Measurements from ENCODE around the gene OCLN. TPM values are rescaled to one million over a fixed set of nuclear protein-coding genes. Genes with fewer than 3 reads are reported as not detected.
"Not testable (repeated sequence)": the region's sequence is repeated elsewhere in the genome, so short reads cannot be mapped to it uniquely, and the experiment has no call there.

The OCLN gene
- total RNA-seq, 8 experiments from 2014 or later: 0.85 to 22.8 (median 2.1) TPM

DNA sequence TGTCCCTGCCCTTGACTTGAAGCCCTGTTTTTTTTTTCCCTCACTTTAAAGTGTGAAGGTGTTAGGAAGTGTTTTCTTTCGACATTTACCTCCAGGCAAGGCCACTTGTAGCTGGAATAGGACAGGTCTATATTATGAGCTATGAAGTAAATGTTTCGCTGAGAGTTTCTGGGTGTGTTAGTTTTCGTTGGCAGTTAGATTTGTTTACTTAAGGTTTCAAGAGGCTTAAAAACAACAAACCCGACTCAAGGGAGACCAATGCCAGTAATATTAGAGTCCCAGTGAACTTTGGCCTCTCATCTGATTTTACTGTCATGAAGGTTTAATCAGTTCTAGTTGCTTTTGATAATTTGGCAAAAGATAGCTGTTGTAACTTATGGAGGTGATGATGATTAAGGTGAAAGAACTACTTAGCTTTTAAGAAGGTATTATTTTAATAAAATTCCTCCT is 25.2 kb downstream of the OCLN start:
- Histone ChIP-seq H3K4me3 (no peak overlapping the region), H3K27ac (no peak overlapping the region), H3K4me1 (replicated peaks in 1 of 2) (no peaks in the 10 kb centered on the region)
- in situ Hi-C loops (cut with MboI; ENCODE audit: low pct_unique_long_range_greater_than_20kb in 2 of 9, low sequenced_read_pairs in 9 of 9, unreplicated experiment in 9 of 9): no loop called here
- peak in 1 of 8 experiments; percentile 49 for ATAC-seq (replicated peaks in 6 of 8)
- WGBS, 10 experiments: 22 to 100% (median 87%) methylated on average over 1 to 4 of the region's 4 CpGs

- in situ Hi-C loops (cut with MboI; ENCODE audit: low pct_unique_long_range_greater_than_20kb in 2 of 9, low sequenced_read_pairs in 9 of 9, unreplicated experiment in 9 of 9): no loop called here
- no peak for ATAC-seq (replicated peaks in 6 of 8)
- no peak overlapping the region for H3K27ac ChIP-seq
- no peak overlapping the region for H3K4me3 ChIP-seq
- 83 to 100% (median 100%) methylated on average over 1 to 2 of the region's 2 CpGs; no CpG with 5 or more reads in 2 of the 10 experiments for WGBS, 10 experiments
- H3K4me1 ChIP-seq (replicated peaks in 1 of 2): no peaks in the 10 kb centered on the region
Measured at GRCh38 chr5:69519285-69519684, 26.7 kb downstream of the OCLN start.

DNA sequence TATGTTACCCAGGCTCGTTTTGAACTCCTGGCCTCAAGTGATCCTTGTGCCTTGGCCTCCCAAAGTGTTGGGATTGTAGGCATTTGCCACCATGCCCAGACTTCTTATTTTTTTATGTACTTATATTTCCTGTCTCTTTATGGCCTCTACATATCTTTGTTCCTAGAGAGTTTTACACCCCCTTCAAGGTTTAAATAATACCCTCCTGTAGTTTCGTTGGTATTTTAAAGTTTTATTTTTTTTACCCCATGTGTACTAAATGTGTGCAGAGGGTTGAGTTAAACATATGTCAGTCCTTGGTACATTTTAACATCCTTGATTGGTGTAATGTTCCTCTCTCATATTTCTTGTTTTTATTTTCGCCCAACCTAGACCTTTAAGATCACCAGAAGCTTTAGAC is 29.4 kb downstream of the OCLN start:
- in situ Hi-C loops (cut with MboI; ENCODE audit: low pct_unique_long_range_greater_than_20kb in 2 of 9, low sequenced_read_pairs in 9 of 9, unreplicated experiment in 9 of 9): no loop called here
- H3K4me1 ChIP-seq (replicated peaks in 1 of 2): no peaks in the 10 kb centered on the region
- H3K4me3 ChIP-seq: no peak overlapping the region
- ATAC-seq (replicated peaks in 6 of 8): no peak
- 47 to 95% (median 80%) methylated on average over 2 to 3 of the region's 3 CpGs for WGBS, 10 experiments
- H3K27ac ChIP-seq: no peak overlapping the region

- ATAC-seq (replicated peaks in 6 of 8): no peak
- Histone ChIP-seq H3K4me3 (no peak overlapping the region), H3K4me1 (replicated peaks in 1 of 2) (no peaks in the 10 kb centered on the region), H3K27ac (no peak overlapping the region)
- in situ Hi-C loops (cut with MboI; ENCODE audit: low pct_unique_long_range_greater_than_20kb in 2 of 9, low sequenced_read_pairs in 9 of 9, unreplicated experiment in 9 of 9): no loop called here
- 43 to 100% (median 88%) methylated on average over 1 to 2 of the region's 2 CpGs; no CpG with 5 or more reads in 2 of the 10 experiments for WGBS, 10 experiments
Measured at GRCh38 chr5:69525490-69525889, 32.9 kb downstream of the OCLN start.

DNA sequence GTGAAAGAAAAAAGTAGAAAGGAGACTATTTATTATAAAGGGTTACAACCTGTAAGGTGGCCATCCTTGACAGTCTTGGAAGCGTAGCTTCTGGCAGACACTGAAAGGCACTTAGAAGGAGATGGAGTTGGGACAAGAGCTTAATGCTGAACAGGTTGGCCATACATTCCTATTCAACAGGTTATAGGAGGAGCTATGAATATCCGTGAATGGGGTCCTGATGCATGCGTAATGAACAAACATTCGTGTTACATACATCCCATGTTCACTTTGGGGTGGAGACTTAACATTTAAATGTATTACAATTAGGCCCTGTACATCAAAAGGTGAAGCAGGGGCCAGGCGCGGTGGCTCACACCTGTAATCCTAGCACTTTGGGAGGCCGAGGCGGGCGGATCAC is 34.1 kb downstream of the OCLN start:
- whole genome bisulfite sequencing, 10 experiments: 79 to 98% (median 92%) methylated on average over 3 to 7 of the region's 9 CpGs; no CpG with 5 or more reads in 1 of the 10 experiments
- H3K4me3 ChIP-seq: no peak overlapping the region
- no peak for ATAC-seq (replicated peaks in 6 of 8)
- in situ Hi-C loops (cut with MboI; ENCODE audit: low pct_unique_long_range_greater_than_20kb in 2 of 9, low sequenced_read_pairs in 9 of 9, unreplicated experiment in 9 of 9): no loop called here
- no peak overlapping the region for H3K27ac ChIP-seq
- H3K4me1 ChIP-seq (replicated peaks in 1 of 2): no peaks in the 10 kb centered on the region

DNA sequence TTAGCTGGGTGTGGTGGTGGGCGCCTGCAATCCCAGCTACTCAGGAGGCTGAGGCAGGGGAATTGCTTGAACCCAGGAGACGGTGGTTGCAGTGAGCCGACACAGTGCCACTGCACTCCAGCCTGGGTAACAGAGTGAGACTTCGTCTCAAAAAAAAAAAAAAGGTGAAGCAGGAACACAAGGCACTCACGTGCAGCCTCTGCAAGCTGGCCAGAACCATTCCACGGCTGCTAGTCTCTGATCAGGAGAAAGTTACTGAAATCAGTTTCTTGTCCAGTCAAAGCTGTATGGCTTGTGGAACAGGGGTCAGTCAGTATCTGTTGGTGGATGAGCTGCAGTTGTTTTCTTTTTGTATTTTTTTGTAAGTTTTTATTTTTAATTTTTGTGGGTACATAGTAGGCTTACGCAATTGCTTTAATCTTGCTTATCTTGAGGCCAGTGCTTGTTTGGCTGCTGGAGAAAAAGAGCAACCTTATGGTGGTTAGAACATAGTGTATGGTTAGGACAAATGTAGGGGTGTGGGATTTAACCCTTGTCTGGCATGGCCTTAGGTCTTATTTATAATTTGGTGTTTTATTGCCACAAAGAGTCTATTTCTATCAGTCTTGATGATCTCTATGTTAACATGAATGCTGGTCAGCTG is 34.7 kb downstream of the OCLN start:
- no peaks in the 10 kb centered on the region for H3K4me1 ChIP-seq (replicated peaks in 1 of 2)
- in situ Hi-C loops (cut with MboI; ENCODE audit: low pct_unique_long_range_greater_than_20kb in 2 of 9, low sequenced_read_pairs in 9 of 9, unreplicated experiment in 9 of 9): no loop called here
- ATAC-seq (replicated peaks in 6 of 8): no peak
- H3K27ac ChIP-seq: no peak overlapping the region
- no peak overlapping the region for H3K4me3 ChIP-seq
- WGBS, 10 experiments: 17 to 98% (median 90%) methylated on average over 1 to 7 of the region's 7 CpGs; no CpG with 5 or more reads in 1 of the 10 experiments

DNA sequence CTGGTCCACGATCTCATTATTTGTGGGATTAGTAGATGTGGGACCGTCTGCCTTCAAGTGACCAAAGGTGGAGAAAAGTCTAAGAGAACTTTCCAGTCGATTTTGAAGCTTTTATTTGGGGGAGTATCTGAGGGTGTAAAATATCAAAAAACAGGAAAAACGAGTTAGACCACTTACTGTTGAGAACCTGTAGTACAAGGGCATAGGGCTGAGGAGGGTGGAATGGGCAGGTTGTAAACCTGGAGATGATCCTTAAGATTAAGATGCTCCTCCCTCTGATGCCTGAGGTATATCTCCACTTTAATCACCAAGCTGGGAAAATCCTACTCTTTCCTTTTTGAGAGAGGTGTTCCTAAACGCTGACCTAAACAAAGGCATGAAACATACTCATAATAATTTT is 35.4 kb downstream of the OCLN start:
- Histone ChIP-seq H3K4me1 (replicated peaks in 1 of 2) (no peaks in the 10 kb centered on the region), H3K27ac (no peak overlapping the region), H3K4me3 (no peak overlapping the region)
- ATAC-seq (replicated peaks in 6 of 8): no peak
- in situ Hi-C loops (cut with MboI; ENCODE audit: low pct_unique_long_range_greater_than_20kb in 2 of 9, low sequenced_read_pairs in 9 of 9, unreplicated experiment in 9 of 9): no loop called here
- 33 to 100% (median 69%) methylated on average over 1 to 5 of the region's 5 CpGs; no CpG with 5 or more reads in 3 of the 10 experiments for WGBS, 10 experiments

DNA sequence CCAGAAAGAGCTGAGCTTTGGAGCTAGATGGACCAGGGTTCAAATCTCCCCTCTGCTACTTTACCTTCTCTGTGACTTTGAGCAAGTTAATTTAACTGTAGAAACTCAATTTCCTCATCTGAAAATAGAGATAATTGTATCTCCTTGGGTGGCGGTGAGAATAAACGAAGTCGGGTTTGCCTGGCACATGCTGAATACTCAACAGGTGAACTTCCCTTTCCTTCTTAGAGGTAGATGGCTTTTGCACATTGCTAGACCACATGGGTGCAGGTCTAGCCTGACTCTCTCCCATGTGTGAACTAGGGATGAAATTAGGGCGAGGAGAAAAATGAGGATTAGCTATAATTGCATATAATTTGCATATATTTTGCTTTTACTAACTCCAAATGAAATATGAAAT is 36.0 kb downstream of the OCLN start:
- 72 to 100% (median 93%) methylated on average over 1 to 4 of the region's 4 CpGs; no CpG with 5 or more reads in 2 of the 10 experiments for WGBS, 10 experiments
- no peak overlapping the region for H3K4me3 ChIP-seq
- in situ Hi-C loops (cut with MboI; ENCODE audit: low pct_unique_long_range_greater_than_20kb in 2 of 9, low sequenced_read_pairs in 9 of 9, unreplicated experiment in 9 of 9): no loop called here

DNA sequence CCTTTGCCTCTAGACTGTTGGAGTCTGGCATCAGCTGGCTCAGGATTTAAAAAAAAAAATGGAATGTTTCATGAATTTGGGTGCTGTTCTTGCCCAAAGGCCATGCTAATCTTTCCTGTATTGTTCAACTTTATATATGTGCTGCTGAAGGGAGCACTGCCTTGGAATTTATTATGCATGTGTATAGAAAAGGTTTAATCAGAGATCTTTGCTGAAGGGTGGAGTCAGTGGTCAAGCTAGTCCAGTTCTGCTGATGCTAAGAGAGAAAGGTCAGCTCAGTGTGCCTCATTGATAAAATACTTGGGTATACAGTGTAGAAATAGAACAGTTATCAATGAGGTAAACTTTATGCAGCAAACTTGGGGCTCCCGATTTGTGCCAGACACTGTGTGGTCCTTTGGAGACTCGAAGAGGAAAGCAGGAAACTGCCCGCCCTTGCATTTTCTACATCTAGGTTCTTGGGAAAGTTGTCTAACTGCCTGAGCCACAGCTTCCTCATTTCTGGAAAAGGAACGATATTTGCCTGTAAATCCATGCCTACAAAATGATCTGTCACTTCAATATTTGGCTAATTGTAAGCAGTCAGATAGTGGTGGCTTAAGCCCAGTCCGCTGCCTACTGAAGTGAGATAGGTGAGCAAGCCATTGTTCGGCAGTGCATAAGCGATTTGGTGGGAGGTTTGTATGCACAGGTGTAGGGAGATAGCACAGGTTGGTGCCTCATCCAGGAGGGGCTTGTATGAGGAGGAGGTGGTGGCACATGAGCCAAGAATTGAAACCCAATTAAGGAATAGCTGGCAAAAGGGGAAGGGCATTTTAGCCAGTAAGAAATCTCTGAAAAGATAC is 38.2 kb downstream of the OCLN start:
- H3K27ac ChIP-seq: no peak overlapping the region
- H3K4me3 ChIP-seq: no peak overlapping the region
- in situ Hi-C loops (cut with MboI; ENCODE audit: low pct_unique_long_range_greater_than_20kb in 2 of 9, low sequenced_read_pairs in 9 of 9, unreplicated experiment in 9 of 9): no loop called here
- 17 to 100% (median 89%) methylated on average over 1 to 7 of the region's 7 CpGs; no CpG with 5 or more reads in 1 of the 10 experiments for WGBS, 10 experiments
- H3K4me1 ChIP-seq (replicated peaks in 1 of 2): no peaks in the 10 kb centered on the region
- peak in 4 of 8 experiments; percentile 16 to 88 (median 80) for ATAC-seq (replicated peaks in 6 of 8)

More for the DNA sequence above, 36.0 kb downstream of the OCLN start:
- Histone ChIP-seq H3K27ac (no peak overlapping the region), H3K4me1 (replicated peaks in 1 of 2) (no peaks in the 10 kb centered on the region)
- ATAC-seq (replicated peaks in 6 of 8): no peak

DNA sequence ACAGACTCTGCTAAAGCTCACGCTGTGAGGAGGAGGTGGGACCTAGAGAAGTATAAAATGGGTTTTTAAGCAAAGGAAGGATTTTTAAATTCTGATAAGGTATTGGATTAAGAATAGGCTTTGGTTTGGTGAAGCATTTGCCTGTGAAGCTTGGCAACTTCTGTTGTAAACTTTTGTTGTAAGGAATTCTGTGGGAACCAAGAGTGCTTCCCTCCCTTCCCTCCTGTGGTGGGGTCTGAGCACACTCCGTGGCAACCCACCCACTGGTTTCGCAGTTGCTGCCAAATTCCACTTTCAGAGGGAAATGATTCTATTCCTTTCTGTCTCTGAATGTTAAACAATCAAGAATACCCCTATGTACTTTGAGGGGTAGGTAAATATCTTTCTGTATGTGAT is 38.8 kb downstream of the OCLN start:
- in situ Hi-C loops (cut with MboI; ENCODE audit: low pct_unique_long_range_greater_than_20kb in 2 of 9, low sequenced_read_pairs in 9 of 9, unreplicated experiment in 9 of 9): no loop called here
- WGBS, 10 experiments: 19 to 100% (median 60%) methylated on average over 1 to 3 of the region's 3 CpGs; no CpG with 5 or more reads in 2 of the 10 experiments
- H3K4me1 ChIP-seq (replicated peaks in 1 of 2): no peaks in the 10 kb centered on the region
- peak in 1 of 8 experiments; percentile 89 for ATAC-seq (replicated peaks in 6 of 8)
- H3K4me3 ChIP-seq: no peak overlapping the region
- no peak overlapping the region for H3K27ac ChIP-seq

DNA sequence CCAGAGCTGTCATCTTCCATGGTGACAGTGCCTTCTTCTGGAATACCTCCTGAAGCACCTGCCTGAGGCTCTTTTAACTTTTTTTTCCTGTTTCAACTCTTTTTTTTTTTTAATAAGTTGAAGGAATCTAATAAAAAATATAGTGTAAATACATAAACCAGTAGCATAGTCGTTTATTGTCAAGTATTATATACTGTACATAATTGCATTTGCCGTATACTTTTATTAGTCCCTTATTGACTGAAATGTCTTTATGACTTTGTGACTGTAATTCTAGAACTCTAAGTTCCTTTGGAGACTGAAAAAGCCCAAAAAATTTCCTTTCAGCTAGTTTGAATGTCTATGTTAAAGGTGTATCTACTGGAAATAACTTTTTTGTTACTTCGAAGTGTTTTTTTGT is 45.3 kb downstream of the OCLN start:
- ATAC-seq (replicated peaks in 6 of 8); H3K27ac ChIP-seq; H3K4me3 ChIP-seq; H3K4me1 ChIP-seq (replicated peaks in 1 of 2); in situ Hi-C loops (cut with MboI; ENCODE audit: low pct_unique_long_range_greater_than_20kb in 2 of 9, low sequenced_read_pairs in 9 of 9, unreplicated experiment in 9 of 9): not testable (repeated sequence)
- no CpG with 5 or more reads among the region's 3 CpGs for WGBS, 10 experiments

DNA sequence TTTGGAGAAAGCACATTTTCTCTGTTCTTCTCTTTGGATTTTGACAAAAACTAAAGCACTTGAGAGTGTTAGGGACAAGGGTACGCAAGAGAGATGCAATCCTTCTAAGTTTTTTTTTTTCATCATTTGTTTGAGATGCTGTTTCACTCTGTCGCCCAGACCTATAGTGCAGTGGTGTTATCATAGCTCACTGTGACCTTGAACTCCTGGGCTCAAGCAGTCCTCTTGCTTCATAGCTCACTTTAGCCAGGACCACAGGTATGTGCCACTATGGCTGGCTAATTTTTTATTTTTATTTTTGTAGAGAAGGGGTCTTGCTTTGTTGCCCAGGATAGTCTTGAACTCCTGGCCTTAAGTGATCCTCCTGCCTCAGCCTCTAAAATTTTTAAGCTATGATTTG is 46.1 kb downstream of the OCLN start:
- H3K4me1 ChIP-seq (replicated peaks in 1 of 2); in situ Hi-C loops (cut with MboI; ENCODE audit: low pct_unique_long_range_greater_than_20kb in 2 of 9, low sequenced_read_pairs in 9 of 9, unreplicated experiment in 9 of 9); ATAC-seq (replicated peaks in 6 of 8); H3K27ac ChIP-seq; H3K4me3 ChIP-seq: not testable (repeated sequence)
- no CpG with 5 or more reads among the region's 2 CpGs for WGBS, 10 experiments

DNA sequence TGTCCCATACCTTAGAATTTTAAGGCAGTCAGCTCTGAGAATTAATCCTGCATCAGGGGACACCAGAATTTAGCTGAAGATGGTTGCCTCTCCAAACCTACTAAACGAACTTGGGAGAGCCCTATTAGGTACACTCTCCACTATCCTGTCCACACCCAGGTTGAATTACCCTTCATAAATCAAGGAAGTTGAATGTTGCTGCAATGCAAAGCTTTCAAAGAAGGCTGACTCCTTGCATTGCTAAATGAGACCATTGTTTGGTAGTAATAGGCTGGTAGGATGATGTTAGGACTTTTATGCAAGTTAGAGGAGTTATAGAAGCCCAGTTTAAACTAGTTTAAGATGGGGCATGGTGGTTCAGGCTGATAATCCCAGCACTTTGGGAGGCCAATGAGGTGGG is 48.8 kb downstream of the OCLN start:
- WGBS, 10 experiments: no CpG with 5 or more reads among the region's 1 CpG
- H3K4me3 ChIP-seq; H3K27ac ChIP-seq; in situ Hi-C loops (cut with MboI; ENCODE audit: low pct_unique_long_range_greater_than_20kb in 2 of 9, low sequenced_read_pairs in 9 of 9, unreplicated experiment in 9 of 9); H3K4me1 ChIP-seq (replicated peaks in 1 of 2): not testable (repeated sequence)
- ATAC-seq (replicated peaks in 6 of 8): peak in 3 of 8 experiments; percentile 89 to 98 (median 92)
